Parathyroid adenoma (tissue), 2 donors: ENCODE data around the gene TGFBI.

Experiments
- H2AFZ ChIP-seq: fragments of 300-600 bp; sonication (generic); one replicate; pipeline ENCODE4 v1.7.0; 2017; ENCODE audit warnings: antibody characterized with exemption, mild to moderate bottlenecking
- H3K27ac ChIP-seq: fragments of 300-600 bp; sonication (generic); one replicate; pipeline ENCODE4 v1.7.0; 2017
- H3K27me3 ChIP-seq: fragments of 300-600 bp; sonication (generic); one replicate; pipeline ENCODE4 v1.7.0; 2017; ENCODE audit warnings: low read length; ENCODE audit not compliant: control insufficient read depth, insufficient read depth
- H3K36me3 ChIP-seq: fragments of 300-600 bp; sonication (generic); one replicate; pipeline ENCODE4 v1.7.0; 2017; ENCODE audit warnings: low read length; ENCODE audit not compliant: control insufficient read depth, insufficient read depth
- H3K4me1 ChIP-seq: fragments of 300-600 bp; sonication (generic); one replicate; pipeline ENCODE4 v1.7.0; 2017; ENCODE audit warnings: control low read depth
- H3K4me2 ChIP-seq: fragments of 300-600 bp; sonication (generic); one replicate; pipeline ENCODE4 v1.7.0; 2017; ENCODE audit warnings: low read length
- H3K4me3 ChIP-seq: fragments of 300-600 bp; sonication (generic); one replicate; pipeline ENCODE4 v1.7.0; 2017; ENCODE audit warnings: low read depth, low read length
- H3K79me2 ChIP-seq: fragments of 300-600 bp; sonication (generic); one replicate; pipeline ENCODE4 v1.7.0; 2017; ENCODE audit warnings: control low read depth
- H3K9ac ChIP-seq: fragments of 300-600 bp; sonication (generic); one replicate; pipeline ENCODE4 v1.7.0; 2017; ENCODE audit warnings: mild to moderate bottlenecking
- H3K9me3 ChIP-seq: fragments of 300-600 bp; sonication (generic); one replicate; pipeline ENCODE4 v1.7.0; 2017; ENCODE audit warnings: low read length; ENCODE audit not compliant: control insufficient read depth
- TF ChIP-seq, protein P1 (sequence below): fragments of 300-600 bp; sonication (generic); IDR thresholded peaks from one replicate; pipeline ENCODE4 v1.7.0; 2017; ENCODE audit warnings: antibody characterized with exemption, mild to moderate bottlenecking
- donor health status: primary hyperparathyroidism.

TGFBI gene

DNA sequence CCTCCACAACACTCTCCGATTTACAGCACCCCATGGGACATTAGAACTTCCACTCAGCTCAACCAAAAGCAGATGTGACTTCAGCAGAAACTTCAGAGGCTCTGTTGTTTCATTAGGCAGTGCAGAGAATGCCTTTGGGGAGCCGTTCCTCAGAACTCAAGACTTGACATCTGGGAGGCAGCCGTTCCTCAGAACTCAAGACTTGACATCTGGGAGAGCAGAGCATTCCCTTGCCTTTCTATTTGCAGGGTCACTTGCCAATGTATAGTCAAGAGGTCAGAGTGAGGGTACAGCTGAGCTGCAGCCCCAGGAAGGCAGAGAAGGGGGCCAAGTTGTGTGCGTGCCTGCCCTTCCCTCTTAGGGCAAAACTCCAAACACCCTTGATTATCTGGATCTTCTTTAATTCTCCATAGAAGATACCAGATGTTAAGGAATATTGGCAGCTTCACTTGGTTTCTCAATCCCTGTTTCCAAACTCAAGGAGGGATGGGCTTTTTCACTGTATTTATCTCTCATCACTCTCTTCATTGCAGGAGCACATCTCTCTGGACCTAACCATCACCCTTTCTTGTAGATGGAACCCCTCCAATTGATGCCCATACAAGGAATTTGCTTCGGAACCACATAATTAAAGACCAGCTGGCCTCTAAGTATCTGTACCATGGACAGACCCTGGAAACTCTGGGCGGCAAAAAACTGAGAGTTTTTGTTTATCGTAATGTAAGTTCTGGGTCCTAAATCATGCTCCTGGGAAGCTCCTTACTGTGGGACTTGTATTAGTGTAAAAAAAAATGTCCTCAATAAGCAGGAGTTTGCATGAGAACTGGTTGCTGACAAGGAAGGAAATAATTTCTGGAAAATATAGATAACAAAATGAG lies 25.6 kb downstream of the TGFBI start:
- Histone ChIP-seq H3K4me3 (no peak overlapping the region), H3K27ac (no peak overlapping the region), H2AFZ (no peak overlapping the region)

DNA sequence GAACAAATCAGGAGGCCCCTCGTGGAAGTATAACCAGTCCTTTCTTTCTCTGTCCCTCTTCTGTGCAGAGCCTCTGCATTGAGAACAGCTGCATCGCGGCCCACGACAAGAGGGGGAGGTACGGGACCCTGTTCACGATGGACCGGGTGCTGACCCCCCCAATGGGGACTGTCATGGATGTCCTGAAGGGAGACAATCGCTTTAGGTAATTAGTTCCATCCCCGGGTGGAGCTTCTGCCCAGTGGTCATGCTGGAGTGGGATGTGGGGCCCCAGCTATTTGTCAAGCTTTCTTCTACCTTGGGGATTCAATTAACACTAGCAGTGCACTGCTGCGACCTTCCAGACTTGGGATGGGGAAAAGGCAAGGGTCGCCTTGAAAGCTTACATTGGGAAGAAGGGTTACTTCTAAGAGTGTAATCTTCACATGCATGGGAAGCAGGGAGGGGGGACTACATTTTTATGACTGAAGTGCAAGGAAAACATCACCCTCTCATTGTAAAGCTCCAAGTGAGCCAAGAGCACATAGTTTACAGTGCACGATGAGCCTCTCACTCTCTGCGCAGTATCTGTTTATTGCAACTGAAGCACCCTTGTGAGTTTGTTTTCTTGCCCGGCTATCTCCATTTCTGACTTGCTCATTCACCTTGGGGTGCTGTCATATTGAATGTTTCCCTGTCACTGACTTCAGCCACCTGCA lies 27.0 kb downstream of the TGFBI start:
- Histone ChIP-seq H3K4me1 (no peaks in the 10 kb centered on the region), H3K9me3 (no peaks in the 10 kb centered on the region), H3K4me3 (no peak overlapping the region), H3K9ac (no peak overlapping the region), H3K4me2 (no peak overlapping the region), H3K79me2 (no peaks in the 10 kb centered on the region), H3K36me3 (no peaks in the 10 kb centered on the region), H3K27me3 (no peaks in the 10 kb centered on the region), H3K27ac (no peak overlapping the region), H2AFZ (no peak overlapping the region)
- TF ChIP-seq, protein P1, sequence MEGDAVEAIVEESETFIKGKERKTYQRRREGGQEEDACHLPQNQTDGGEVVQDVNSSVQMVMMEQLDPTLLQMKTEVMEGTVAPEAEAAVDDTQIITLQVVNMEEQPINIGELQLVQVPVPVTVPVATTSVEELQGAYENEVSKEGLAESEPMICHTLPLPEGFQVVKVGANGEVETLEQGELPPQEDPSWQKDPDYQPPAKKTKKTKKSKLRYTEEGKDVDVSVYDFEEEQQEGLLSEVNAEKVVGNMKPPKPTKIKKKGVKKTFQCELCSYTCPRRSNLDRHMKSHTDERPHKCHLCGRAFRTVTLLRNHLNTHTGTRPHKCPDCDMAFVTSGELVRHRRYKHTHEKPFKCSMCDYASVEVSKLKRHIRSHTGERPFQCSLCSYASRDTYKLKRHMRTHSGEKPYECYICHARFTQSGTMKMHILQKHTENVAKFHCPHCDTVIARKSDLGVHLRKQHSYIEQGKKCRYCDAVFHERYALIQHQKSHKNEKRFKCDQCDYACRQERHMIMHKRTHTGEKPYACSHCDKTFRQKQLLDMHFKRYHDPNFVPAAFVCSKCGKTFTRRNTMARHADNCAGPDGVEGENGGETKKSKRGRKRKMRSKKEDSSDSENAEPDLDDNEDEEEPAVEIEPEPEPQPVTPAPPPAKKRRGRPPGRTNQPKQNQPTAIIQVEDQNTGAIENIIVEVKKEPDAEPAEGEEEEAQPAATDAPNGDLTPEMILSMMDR = no peak

More for the DNA sequence above, 25.6 kb downstream of the TGFBI start:
- Histone ChIP-seq H3K79me2 (no peaks in the 10 kb centered on the region), H3K9me3 (no peaks in the 10 kb centered on the region), H3K36me3 (no peaks in the 10 kb centered on the region), H3K27me3 (no peaks in the 10 kb centered on the region), H3K4me1 (no peaks in the 10 kb centered on the region), H3K9ac (no peak overlapping the region), H3K4me2 (no peak overlapping the region)
- TF ChIP-seq, protein P1 = no peak

DNA sequence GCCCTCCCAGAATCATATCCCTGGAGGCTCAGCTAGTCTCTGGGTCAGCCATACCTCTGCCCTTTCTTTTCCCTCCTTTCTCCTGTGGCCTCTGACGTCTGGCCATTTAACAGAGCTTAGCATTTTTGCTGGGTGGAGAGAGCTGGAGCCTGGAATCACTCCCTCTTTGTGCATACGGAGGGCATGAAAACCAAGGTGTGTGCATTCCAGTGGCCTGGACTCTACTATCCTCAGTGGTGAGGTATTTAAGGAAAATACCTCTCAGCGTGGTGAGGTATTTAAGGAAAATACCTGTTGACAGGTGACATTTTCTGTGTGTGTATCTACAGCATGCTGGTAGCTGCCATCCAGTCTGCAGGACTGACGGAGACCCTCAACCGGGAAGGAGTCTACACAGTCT lies 27.5 kb downstream of the TGFBI start:
- no peak overlapping the region for H3K4me2 ChIP-seq
- no peaks in the 10 kb centered on the region for H3K4me1 ChIP-seq
- TF ChIP-seq, protein P1 = no peak
- H3K79me2 ChIP-seq = no peaks in the 10 kb centered on the region
- no peak overlapping the region for H2AFZ ChIP-seq
- H3K27ac ChIP-seq = no peak overlapping the region
- H3K9me3 ChIP-seq = no peaks in the 10 kb centered on the region
- H3K4me3 ChIP-seq = no peak overlapping the region
- no peaks in the 10 kb centered on the region for H3K36me3 ChIP-seq
- H3K27me3 ChIP-seq = no peaks in the 10 kb centered on the region
- no peak overlapping the region for H3K9ac ChIP-seq

DNA sequence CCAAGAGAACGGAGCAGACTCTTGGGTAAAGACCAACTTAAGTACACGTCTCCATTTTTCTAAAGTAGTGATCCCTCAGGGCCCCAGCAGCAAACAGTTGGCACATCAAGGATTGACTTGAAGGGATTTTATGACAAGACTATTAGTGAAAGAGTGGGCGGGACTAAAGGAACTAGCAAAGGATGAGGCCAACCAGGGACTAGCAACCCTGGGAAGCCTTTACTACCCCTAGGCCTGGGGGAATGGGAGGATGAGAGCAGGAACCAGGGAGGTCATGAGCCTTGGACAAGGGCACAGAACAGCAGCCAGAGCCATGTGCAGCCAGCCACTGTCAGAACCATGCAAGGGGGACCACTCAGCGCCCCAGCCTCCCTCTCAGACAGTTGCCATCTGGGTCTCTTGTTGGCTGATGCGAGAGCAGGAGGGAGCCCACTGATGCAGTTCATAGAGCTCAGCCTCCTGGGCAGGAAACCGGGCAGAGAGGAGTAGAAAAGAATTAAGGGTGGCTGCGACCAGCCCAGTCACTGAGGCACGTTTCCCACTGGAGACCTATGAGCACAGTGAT lies 28.1 kb downstream of the TGFBI start:
- Histone ChIP-seq H2AFZ (no peak overlapping the region), H3K9ac (no peak overlapping the region), H3K4me3 (no peak overlapping the region), H3K27me3 (no peaks in the 10 kb centered on the region), H3K4me2 (no peak overlapping the region), H3K79me2 (no peaks in the 10 kb centered on the region), H3K9me3 (no peaks in the 10 kb centered on the region), H3K27ac (no peak overlapping the region), H3K4me1 (no peaks in the 10 kb centered on the region), H3K36me3 (no peaks in the 10 kb centered on the region)
- TF ChIP-seq, protein P1 = no peak
